ENCODE measurements around the gene SRP54.

DNA sequence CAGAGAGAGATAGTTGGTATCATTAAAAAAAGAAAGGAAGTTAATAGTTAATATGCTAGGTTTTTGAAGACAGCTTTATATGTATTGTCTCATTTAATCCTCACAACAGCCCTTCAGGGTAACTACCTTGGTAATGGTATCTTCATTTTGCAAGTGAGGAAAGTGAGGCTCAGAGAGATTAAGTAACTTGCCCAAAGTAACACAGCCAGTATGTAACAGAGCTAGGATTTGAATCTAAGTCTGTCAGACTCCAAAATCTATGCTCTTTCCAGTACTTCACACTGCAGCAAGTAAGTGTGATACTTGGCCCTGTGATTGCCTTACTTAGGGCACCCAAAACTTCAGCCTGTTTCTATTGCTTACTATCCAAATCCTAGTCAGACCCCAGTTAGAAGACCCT, 7.0 kb downstream of the SRP54 start:
- TF ChIP-seq, protein P1, sequence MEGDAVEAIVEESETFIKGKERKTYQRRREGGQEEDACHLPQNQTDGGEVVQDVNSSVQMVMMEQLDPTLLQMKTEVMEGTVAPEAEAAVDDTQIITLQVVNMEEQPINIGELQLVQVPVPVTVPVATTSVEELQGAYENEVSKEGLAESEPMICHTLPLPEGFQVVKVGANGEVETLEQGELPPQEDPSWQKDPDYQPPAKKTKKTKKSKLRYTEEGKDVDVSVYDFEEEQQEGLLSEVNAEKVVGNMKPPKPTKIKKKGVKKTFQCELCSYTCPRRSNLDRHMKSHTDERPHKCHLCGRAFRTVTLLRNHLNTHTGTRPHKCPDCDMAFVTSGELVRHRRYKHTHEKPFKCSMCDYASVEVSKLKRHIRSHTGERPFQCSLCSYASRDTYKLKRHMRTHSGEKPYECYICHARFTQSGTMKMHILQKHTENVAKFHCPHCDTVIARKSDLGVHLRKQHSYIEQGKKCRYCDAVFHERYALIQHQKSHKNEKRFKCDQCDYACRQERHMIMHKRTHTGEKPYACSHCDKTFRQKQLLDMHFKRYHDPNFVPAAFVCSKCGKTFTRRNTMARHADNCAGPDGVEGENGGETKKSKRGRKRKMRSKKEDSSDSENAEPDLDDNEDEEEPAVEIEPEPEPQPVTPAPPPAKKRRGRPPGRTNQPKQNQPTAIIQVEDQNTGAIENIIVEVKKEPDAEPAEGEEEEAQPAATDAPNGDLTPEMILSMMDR (IDR thresholded peaks at IDR 0.05), result no peak
- no peak for TF ChIP-seq POLR2A (IDR thresholded peaks at IDR 0.05)

All from adrenal gland (tissue), 5 donors.